Body of pancreas (tissue), 4 donors: ENCODE data around the gene RXRB. TPM values are rescaled to one million over a fixed set of nuclear protein-coding genes. Genes with fewer than 3 reads are reported as not detected.

ENCODE experiments used
- ATAC-seq: fragments of 150-250 bp; one replicate; pipeline ENCODE4 v1.9.1; 2016
- DNase-seq, 4 donors: peaks; one replicate each; pipeline ENCODE4 v3.0.0-alpha.2; 2019
- H3K27ac ChIP-seq, 4 donors: fragments of 200-600 bp; sonication (generic); 1 replicate in 3 of 4; 2 replicates in 1 of 4; pipeline versions ENCODE4 v1.5.1 to v1.6.1; 2016 to 2019; ENCODE audit warnings: mild to moderate bottlenecking in 1 of 4, mixed read lengths in 1 of 4, moderate library complexity in 1 of 4
- H3K27me3 ChIP-seq, 2 donors: fragments of 200-600 bp; sonication (generic); one replicate each; pipeline ENCODE4 v1.6.0; 2016; ENCODE audit warnings: mild to moderate bottlenecking in 1 of 2
- H3K36me3 ChIP-seq, 2 donors: fragments of 200-600 bp; sonication (generic); replicated peaks in 1 of 2; 2 replicates each; pipeline ENCODE4 v1.5.1; 2016; ENCODE audit warnings: low read depth in 2 of 2; ENCODE audit not compliant: insufficient read depth in 1 of 2
- H3K4me1 ChIP-seq: fragments of 200-600 bp; sonication (generic); one replicate; pipeline ENCODE4 v1.6.0; 2016
- H3K4me3 ChIP-seq, 2 donors: fragments of 200-600 bp; sonication (generic); 1 replicate in 1 of 2; 2 replicates in 1 of 2; pipeline ENCODE4 v1.5.1; 2016 to 2019
- H3K9me3 ChIP-seq, 3 donors: fragments of 200-600 bp; sonication (generic); 1 replicate in 2 of 3; 2 replicates in 1 of 3; pipeline ENCODE4 v1.5.1; 2016
- CTCF ChIP-seq, 7 experiments: fragments of 450-650 bp in 4 of 7; fragments of 200-600 bp in 3 of 7; sonication (generic) in 3 of 7; IDR thresholded peaks; one replicate each; pipeline ENCODE4 v1.5.1; 2016 to 2019; ENCODE audit warnings: antibody characterized with exemption in 7 of 7
- POLR2A ChIP-seq, 3 donors: fragments of 450-650 bp; IDR thresholded peaks; one replicate each; pipeline ENCODE4 v1.6.1; 2016; ENCODE audit warnings: antibody characterized with exemption in 3 of 3, mild to moderate bottlenecking in 2 of 3
- WGBS, 2 donors: methylation state at CpG; one replicate each; pipeline ENCODE4 v1.1.5; 2017; 5-methylcytosine and 5-hydroxymethylcytosine counted together
- intact Hi-C: fragments of 100-400 bp; cut with DNase I; formaldehyde crosslinking; loops from one replicate; pipeline ENCODE4 v1.15.1; 2023
- total RNA-seq, 2 donors: library from RNA; depleted of rRNA; stranded (reverse); fragments of >200 nt; gene quantifications; one replicate each; pipeline ENCODE4 v1.1.0, GENCODE V29; 2016

Gene RXRB
- total RNA-seq, 2 donors from 2014 or later = 17.1 to 21.0 TPM

- no peak for DNase-seq
These were observed 4.9 kb upstream of the RXRB start for GRCh38 chr6:33205191-33206026.

GRCh38 chr6:33204415-33205190 is 4.1 kb upstream of the RXRB start, which contains the start of gene HSD17B8:
HSD17B8 (plus strand) TSS chr6:33204655; CDS start chr6:33204669, 14 bp downstream.
- TF ChIP-seq CTCF (IDR thresholded peaks at IDR 0.05) (no peak), POLR2A (IDR thresholded peaks at IDR 0.05) (peak; percentile 72 to 85 (median 85))
- Histone ChIP-seq H3K4me3 (peak within 1 kb of the TSS; percentile 68), H3K4me1 (peaks cover 72% of the 10 kb centered on the region), H3K9me3 (no peaks in the 10 kb centered on the region), H3K27ac (peak within 1 kb of the TSS; percentile 81 to 93 (median 88)), H3K27me3 (no peaks in the 10 kb centered on the region), H3K36me3 (peaks cover 0 to 6% of the 10 kb centered on the region in 2 donors)
- peak; percentile 96 to 97 (median 96) for DNase-seq
- WGBS, 2 donors = 1% methylated on average over 19 to 47 of the region's 48 CpGs
- peak; percentile 69 for ATAC-seq
- intact Hi-C loops = no loop called here

More at GRCh38 chr6:33205191-33206026, 4.9 kb upstream of the RXRB start:
- peak overlapping the region; percentile 68 for H3K4me3 ChIP-seq
- no peaks in the 10 kb centered on the region for H3K27me3 ChIP-seq
- peak overlapping the region; percentile 81 to 93 (median 88) for H3K27ac ChIP-seq
- H3K4me1 ChIP-seq = peaks cover 72% of the 10 kb centered on the region
- H3K36me3 ChIP-seq = peaks cover 0 to 6% of the 10 kb centered on the region in 2 donors
- intact Hi-C loops = no loop called here
- ATAC-seq = no peak
- no peaks in the 10 kb centered on the region for H3K9me3 ChIP-seq
- WGBS, 2 donors = 34 to 35% methylated on average over 15 to 16 of the region's 17 CpGs
- TF ChIP-seq CTCF (IDR thresholded peaks at IDR 0.05) (no peak), POLR2A (IDR thresholded peaks at IDR 0.05) (no peak)

- TF ChIP-seq POLR2A (IDR thresholded peaks at IDR 0.05) = no peak
- no peak for TF ChIP-seq CTCF (IDR thresholded peaks at IDR 0.05)
- 0 to 3% methylated on average over 4 of the region's 4 CpGs for WGBS, 2 donors
- Histone ChIP-seq H3K27ac (peak overlapping the region; percentile 81 to 93 (median 88)), H3K27me3 (no peaks in the 10 kb centered on the region), H3K9me3 (no peaks in the 10 kb centered on the region), H3K4me3 (no peak overlapping the region), H3K36me3 (peaks cover 0 to 6% of the 10 kb centered on the region in 2 donors), H3K4me1 (peaks cover 72% of the 10 kb centered on the region)
- DNase-seq (no peak), ATAC-seq (no peak)
- intact Hi-C loops = no loop called here
These were observed 3.6 kb upstream of the RXRB start for GRCh38 chr6:33204165-33204414.

- peaks cover 0 to 6% of the 10 kb centered on the region in 2 donors for H3K36me3 ChIP-seq
- intact Hi-C loops = no loop called here
These were observed 3.1 kb upstream of the RXRB start for GRCh38 chr6:33203443-33204164.

GRCh38 chr6:33202799-33203198 is 2.3 kb upstream of the RXRB start:
- peaks cover 81% of the 10 kb centered on the region for H3K4me1 ChIP-seq
- H3K27ac ChIP-seq = peak overlapping the region in 2 of 4 donors; percentile 27 to 92
- H3K27me3 ChIP-seq = no peaks in the 10 kb centered on the region
- TF ChIP-seq CTCF (IDR thresholded peaks at IDR 0.05) (no peak), POLR2A (IDR thresholded peaks at IDR 0.05) (no peak)
- H3K4me3 ChIP-seq = no peak overlapping the region
- DNase-seq = no peak
- intact Hi-C loops = no loop called here
- WGBS, 2 donors = 54 to 55% methylated on average over 6 of the region's 6 CpGs
- no peaks in the 10 kb centered on the region for H3K9me3 ChIP-seq
- H3K36me3 ChIP-seq = peaks cover 0 to 6% of the 10 kb centered on the region in 2 donors
- no peak for ATAC-seq

More at GRCh38 chr6:33203443-33204164, 3.1 kb upstream of the RXRB start:
- peak overlapping the region; percentile 81 to 93 (median 88) for H3K27ac ChIP-seq
- H3K27me3 ChIP-seq = no peaks in the 10 kb centered on the region
- TF ChIP-seq POLR2A (IDR thresholded peaks at IDR 0.05) = no peak
- H3K4me1 ChIP-seq = peaks cover 73% of the 10 kb centered on the region
- DNase-seq = no peak
- ATAC-seq = no peak
- H3K4me3 ChIP-seq = no peak overlapping the region
- 48 to 77% methylated on average over 5 to 7 of the region's 7 CpGs for WGBS, 2 donors
- no peaks in the 10 kb centered on the region for H3K9me3 ChIP-seq
